Activated B cell treated with CpG ODN at 0.5 μM for 24 hours (primary cell): ENCODE data around the gene BRD2. TPM values are rescaled to one million over a fixed set of nuclear protein-coding genes. Genes with fewer than 3 reads are reported as not detected.
"Not testable (repeated sequence)": the region's sequence is repeated elsewhere in the genome, so short reads cannot be mapped to it uniquely, and the experiment has no call there.

ENCODE experiments used
- ATAC-seq: fragments of 200-7000 bp; cut with Tn5 transposase; one replicate; pipeline ENCODE4 v1.10.0; 2021; ENCODE audit warnings: low read depth, mild to moderate bottlenecking, moderate library complexity
- CTCF ChIA-PET: fragments of 350-600 bp; sonication (Branson Sonifier 250); formaldehyde crosslinking; loops from one replicate; lab custom pipeline; 2021; ENCODE audit warnings: antibody characterized with exemption; lab: Charles Lee
- POLR2A ChIA-PET: fragments of 350-600 bp; sonication (Branson Sonifier 250); formaldehyde crosslinking; loops from one replicate; lab custom pipeline; 2021; ENCODE audit warnings: antibody characterized with exemption; lab: Charles Lee
- DNase-seq: peaks from one replicate; pipeline ENCODE4 v3.0.0; 2022
- H3K27ac Mint-ChIP-seq: one replicate; pipeline ENCODE4 v1.8.0; 2020; ENCODE audit warnings: mixed read lengths
- H3K27me3 Mint-ChIP-seq: one replicate; pipeline ENCODE4 v1.8.0; 2021; ENCODE audit warnings: mixed read lengths
- H3K36me3 Mint-ChIP-seq: one replicate; pipeline ENCODE4 v1.8.0; 2021; ENCODE audit warnings: low read depth, mixed read lengths
- H3K4me1 Mint-ChIP-seq: one replicate; pipeline ENCODE4 v1.8.0; 2021; ENCODE audit warnings: mixed read lengths
- H3K4me3 Mint-ChIP-seq: one replicate; pipeline ENCODE4 v1.8.0; 2020; ENCODE audit warnings: mild to moderate bottlenecking, mixed read lengths
- H3K9me3 Mint-ChIP-seq: one replicate; pipeline ENCODE4 v1.8.0; 2020; ENCODE audit warnings: mixed read lengths
- intact Hi-C: fragments of 100-400 bp; cut with micrococcal nuclease; formaldehyde crosslinking; loops from one replicate; pipeline ENCODE4 v1.15.1; 2024
- total RNA-seq: library from RNA; stranded (reverse); gene quantifications from 2 replicates; pipeline ENCODE4 v1.2.3, GENCODE V29; 2022
- TF ChIP-seq, protein P1 (sequence below): fragments of 200-600 bp; IDR thresholded peaks from one replicate; pipeline ENCODE4 v1.8.0; 2022; ENCODE audit warnings: antibody characterized with exemption, mild to moderate bottlenecking

BRD2 gene
- total RNA-seq, 1 donor from 2014 or later = 370 TPM

DNA sequence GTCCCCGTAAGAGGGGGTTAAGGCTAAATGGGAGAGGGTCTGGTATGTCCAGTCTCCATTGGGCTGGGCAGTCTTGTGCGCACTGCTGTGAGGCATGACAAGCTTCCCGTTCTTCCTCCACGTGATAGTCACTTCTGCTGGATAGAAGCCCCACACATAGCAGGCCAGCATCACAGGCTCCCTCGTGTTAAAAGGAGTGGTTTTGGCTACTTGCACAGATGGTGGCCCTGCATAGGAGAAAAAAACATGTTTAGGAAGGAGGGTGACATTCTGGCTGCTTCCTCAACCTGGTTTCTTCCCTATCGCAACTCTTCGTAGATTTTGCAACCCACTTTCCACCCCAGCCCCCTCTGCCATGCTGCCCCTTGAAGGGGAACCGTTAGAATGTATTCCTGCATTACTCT lies 31.2 kb upstream of the BRD2 start:
- DNase-seq (no peak), ATAC-seq (no peak)
- H3K36me3 Mint-ChIP-seq = peaks cover 70% of the 10 kb centered on the region
- TF ChIP-seq, protein P1, sequence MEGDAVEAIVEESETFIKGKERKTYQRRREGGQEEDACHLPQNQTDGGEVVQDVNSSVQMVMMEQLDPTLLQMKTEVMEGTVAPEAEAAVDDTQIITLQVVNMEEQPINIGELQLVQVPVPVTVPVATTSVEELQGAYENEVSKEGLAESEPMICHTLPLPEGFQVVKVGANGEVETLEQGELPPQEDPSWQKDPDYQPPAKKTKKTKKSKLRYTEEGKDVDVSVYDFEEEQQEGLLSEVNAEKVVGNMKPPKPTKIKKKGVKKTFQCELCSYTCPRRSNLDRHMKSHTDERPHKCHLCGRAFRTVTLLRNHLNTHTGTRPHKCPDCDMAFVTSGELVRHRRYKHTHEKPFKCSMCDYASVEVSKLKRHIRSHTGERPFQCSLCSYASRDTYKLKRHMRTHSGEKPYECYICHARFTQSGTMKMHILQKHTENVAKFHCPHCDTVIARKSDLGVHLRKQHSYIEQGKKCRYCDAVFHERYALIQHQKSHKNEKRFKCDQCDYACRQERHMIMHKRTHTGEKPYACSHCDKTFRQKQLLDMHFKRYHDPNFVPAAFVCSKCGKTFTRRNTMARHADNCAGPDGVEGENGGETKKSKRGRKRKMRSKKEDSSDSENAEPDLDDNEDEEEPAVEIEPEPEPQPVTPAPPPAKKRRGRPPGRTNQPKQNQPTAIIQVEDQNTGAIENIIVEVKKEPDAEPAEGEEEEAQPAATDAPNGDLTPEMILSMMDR = no peak
- peak overlapping the region; percentile 77 for H3K4me3 Mint-ChIP-seq
- ChIA-PET CTCF (interaction anchor here (0.9 to 12.7 kb wide), 5 partner anchors 12 to 99 kb away, joined by 3 to 151 read pairs (median 8); partner anchors contain the start of genes BRD2, HLA-DMA and TAP2), POLR2A (interaction anchor here (1.2 to 16.1 kb wide), 4 partner anchors 16 to 96 kb away, joined by 3 to 1150 read pairs (median 336); partner anchors contain the start of genes BRD2 and HLA-DMA)
- H3K4me1 Mint-ChIP-seq = peaks cover 84% of the 10 kb centered on the region
- no peaks in the 10 kb centered on the region for H3K27me3 Mint-ChIP-seq
- intact Hi-C loops = no loop called here
- H3K27ac Mint-ChIP-seq = peak overlapping the region; percentile 79
- H3K9me3 Mint-ChIP-seq = no peaks in the 10 kb centered on the region

- ATAC-seq = no peak
- peak overlapping the region; percentile 77 for H3K4me3 Mint-ChIP-seq
- ChIA-PET CTCF (interaction anchor here (3.7 to 12.7 kb wide), 3 partner anchors 15 to 46 kb away, joined by 31 to 151 read pairs (median 86); partner anchors contain the start of genes BRD2 and HLA-DMA), POLR2A (interaction anchor here (0.8 to 16.1 kb wide), 6 partner anchors 15 to 361 kb away, joined by 3 to 1150 read pairs (median 116); partner anchors contain the start of genes BRD2, HLA-DMA, PSMB9 and TAP1)
- no peaks in the 10 kb centered on the region for H3K9me3 Mint-ChIP-seq
- DNase-seq = no peak
- peaks cover 69% of the 10 kb centered on the region for H3K36me3 Mint-ChIP-seq
- H3K4me1 Mint-ChIP-seq = peaks cover 85% of the 10 kb centered on the region
- H3K27ac Mint-ChIP-seq = peak overlapping the region; percentile 79
- intact Hi-C loops = no loop called here
- TF ChIP-seq, protein P1 = no peak
- no peaks in the 10 kb centered on the region for H3K27me3 Mint-ChIP-seq
Measured at GRCh38 chr6:32938494-32938893, 29.9 kb upstream of the BRD2 start.

DNA sequence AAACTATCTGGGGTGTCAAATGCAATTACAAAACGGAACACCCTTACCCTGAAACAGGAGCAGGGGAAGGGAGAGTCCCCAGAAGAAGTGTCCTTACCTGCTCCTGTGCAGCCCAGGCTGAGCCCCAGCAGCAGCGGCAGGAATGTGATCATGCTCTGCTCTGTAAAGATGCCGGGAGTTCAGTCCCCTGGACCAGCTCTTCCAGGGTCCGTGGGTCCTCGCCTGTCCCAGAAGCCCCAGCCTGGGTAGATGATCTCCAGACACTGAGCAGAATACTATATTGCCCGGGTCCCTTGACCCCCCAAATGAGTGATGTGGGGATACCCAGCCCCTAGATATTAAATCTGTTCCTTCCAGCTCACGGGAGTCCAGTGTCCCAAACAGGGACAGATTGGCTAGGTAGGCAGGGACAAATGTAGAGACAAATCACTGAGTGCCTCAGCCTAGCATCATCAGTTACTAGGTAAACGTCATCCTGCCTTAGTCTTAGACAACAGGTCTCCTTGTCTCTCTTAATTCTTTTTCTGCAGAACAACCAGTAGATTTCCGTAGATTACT lies 27.7 kb upstream of the BRD2 start, which contains the start of gene HLA-DMB:
Gene HLA-DMB (minus strand): TSS at position 373 of the 558 bp plus-strand sequence. CDS start 221 bp downstream, at position 152.
- intact Hi-C loops = loop anchor here (1.0 to 5.0 kb wide), 7 partner anchors 7 to 748 kb away; partner anchors contain the start of genes BRD2, GPSM3, PBX2 and PSMB8
- Mint-ChIP-seq H3K4me1 (peaks cover 85% of the 10 kb centered on the region), H3K36me3 (peaks cover 50% of the 10 kb centered on the region), H3K27ac (peak within 1 kb of the TSS; percentile 99), H3K27me3 (no peaks in the 10 kb centered on the region), H3K9me3 (no peaks in the 10 kb centered on the region), H3K4me3 (peak within 1 kb of the TSS; percentile 98)
- ATAC-seq (peak; percentile 60), DNase-seq (peak; percentile 53)
- ChIA-PET CTCF (interaction anchor here (1.3 to 12.7 kb wide), 5 partner anchors 13 to 102 kb away, joined by 6 to 151 read pairs (median 31); partner anchors contain the start of genes BRD2, HLA-DMA and TAP2), POLR2A (interaction anchor here (0.6 to 16.1 kb wide), 23 partner anchors 7 to 748 kb away, joined by 3 to 1150 read pairs (median 7); partner anchors contain the start of genes BRD2, HLA-DMA, HLA-DPA1 and PSMB9)
- TF ChIP-seq, protein P1 = no peak

- Mint-ChIP-seq H3K27ac (peak overlapping the region; percentile 99), H3K4me3 (peak overlapping the region; percentile 98), H3K9me3 (no peaks in the 10 kb centered on the region), H3K27me3 (no peaks in the 10 kb centered on the region), H3K4me1 (peaks cover 84% of the 10 kb centered on the region), H3K36me3 (peaks cover 45% of the 10 kb centered on the region)
- DNase-seq (peak; percentile 56), ATAC-seq (peak; percentile 43)
- ChIA-PET POLR2A (interaction anchor here (0.6 to 16.1 kb wide), 24 partner anchors 8 to 748 kb away, joined by 3 to 1150 read pairs (median 6); partner anchors contain the start of genes BRD2, HLA-DMA, HLA-DPA1 and PSMB9), CTCF (interaction anchor here (1.3 to 12.7 kb wide), 6 partner anchors 8 to 103 kb away, joined by 5 to 151 read pairs (median 22); partner anchors contain the start of genes BRD2, HLA-DMA and TAP2)
- intact Hi-C loops = loop anchor here (1.0 to 5.0 kb wide), 7 partner anchors 8 to 749 kb away; partner anchors contain the start of genes BRD2, GPSM3, PBX2 and PSMB8
- TF ChIP-seq, protein P1 = no peak
Measured at GRCh38 chr6:32941214-32941768, 27.1 kb upstream of the BRD2 start.

GRCh38 chr6:32942555-32943123 lies 25.8 kb upstream of the BRD2 start:
- POLR2A ChIA-PET = interaction anchor here (0.6 to 16.1 kb wide), 15 partner anchors 9 to 1369 kb away, joined by 3 to 1150 read pairs (median 9); partner anchors contain the start of genes BRD2, HLA-DMA, HLA-DPB1 and HSD17B8
- Mint-ChIP-seq H3K36me3 (peaks cover 34% of the 10 kb centered on the region), H3K4me1 (peaks cover 84% of the 10 kb centered on the region), H3K4me3 (peak overlapping the region; percentile 92), H3K27ac (peak overlapping the region; percentile 99)
- H3K27me3 Mint-ChIP-seq, DNase-seq, ATAC-seq, H3K9me3 Mint-ChIP-seq: not testable (repeated sequence)
- CTCF ChIA-PET = interaction anchor here (0.9 to 12.7 kb wide), 8 partner anchors 9 to 56 kb away, joined by 3 to 151 read pairs (median 8); partner anchors contain the start of genes BRD2 and HLA-DMA
- intact Hi-C loops = loop anchor here (5.0 kb wide), 2 partner anchors 370 to 750 kb away; partner anchors contain the start of genes GPSM3, PBX2 and TAPBP
